NCI-H446 (cell line): Measurements from ENCODE around the gene HOXA6.
A peak's percentile ranks its signal among the peaks of the same experiment; 100 is the strongest.

Experiments
- DNase-seq, 2 experiments: peaks; one replicate each; lab custom pipeline; 2025; lab: John Stamatoyannopoulos, UW

The HOXA6 gene

DNA sequence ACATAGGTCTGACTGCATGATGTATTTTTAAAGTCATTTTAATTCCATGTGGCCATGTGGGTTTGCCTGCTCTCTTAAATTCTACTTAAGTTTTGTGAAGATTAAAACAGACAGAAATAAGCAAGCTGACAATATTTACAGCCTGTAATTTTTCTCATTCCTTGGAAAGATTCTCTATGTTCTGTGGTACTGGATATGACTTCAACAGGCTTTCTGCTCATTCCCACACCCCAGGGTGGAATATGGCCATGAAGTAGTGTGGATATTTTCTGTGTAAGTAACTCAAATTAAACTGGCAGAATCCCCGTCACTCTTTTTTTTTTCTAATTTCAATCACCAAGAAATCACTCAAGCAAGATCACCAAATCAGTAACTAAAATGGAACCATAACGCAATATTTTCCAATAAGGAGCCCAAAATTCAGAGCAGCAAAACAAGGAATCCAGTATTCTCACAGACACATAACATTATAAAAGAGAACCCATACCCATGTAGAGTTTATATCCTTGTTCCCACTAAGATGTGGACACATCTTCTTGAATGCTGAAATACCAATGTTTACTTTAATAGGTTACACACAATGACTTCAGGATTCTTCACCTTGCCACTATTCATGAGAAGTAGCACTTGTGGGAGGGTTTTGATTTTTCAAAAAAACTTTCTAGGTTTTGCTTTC, 9.8 kb downstream of the HOXA6 start:
- DNase-seq = no peak

- no peak for DNase-seq
Measured at GRCh38 chr7:27134392-27134791, 13.2 kb downstream of the HOXA6 start.

DNA sequence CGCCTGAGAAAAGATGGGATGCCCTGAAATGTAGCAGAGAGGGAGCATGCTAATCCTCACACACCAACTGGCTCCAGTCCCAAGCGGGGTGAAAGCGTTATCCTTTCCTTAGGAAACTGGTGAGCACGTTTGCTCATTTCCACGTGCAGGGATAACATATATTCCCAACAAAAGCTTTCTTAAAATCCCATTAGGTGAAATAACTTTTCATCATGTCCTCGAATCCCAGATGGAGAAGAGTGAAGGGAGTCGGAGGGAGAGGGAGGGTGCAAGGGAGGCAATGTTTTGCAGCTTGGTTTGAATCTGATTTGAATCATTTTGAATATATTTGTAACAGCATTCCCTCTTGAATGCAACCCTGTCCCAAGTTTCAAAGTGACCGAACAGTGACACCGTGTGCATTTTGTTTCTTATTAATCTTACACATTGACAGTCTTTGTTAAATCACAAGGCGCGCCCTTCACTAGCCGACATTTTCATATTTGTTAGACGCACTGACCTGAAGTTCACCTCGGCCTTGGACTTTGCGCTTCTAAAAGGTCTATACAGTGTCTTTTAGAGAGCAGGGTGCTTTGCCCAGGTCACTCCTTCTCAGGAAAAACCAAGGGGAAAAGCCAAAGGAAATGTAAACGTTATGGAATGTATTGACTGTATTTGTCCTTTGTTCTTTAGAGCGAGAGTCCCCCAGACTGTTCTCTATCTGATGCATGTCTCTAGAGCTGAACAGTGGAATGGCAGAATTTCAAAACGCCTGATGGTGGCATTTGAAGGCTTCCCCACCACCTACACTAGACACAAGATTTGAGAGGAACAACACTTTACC, 14.0 kb downstream of the HOXA6 start:
- no peak for DNase-seq

DNA sequence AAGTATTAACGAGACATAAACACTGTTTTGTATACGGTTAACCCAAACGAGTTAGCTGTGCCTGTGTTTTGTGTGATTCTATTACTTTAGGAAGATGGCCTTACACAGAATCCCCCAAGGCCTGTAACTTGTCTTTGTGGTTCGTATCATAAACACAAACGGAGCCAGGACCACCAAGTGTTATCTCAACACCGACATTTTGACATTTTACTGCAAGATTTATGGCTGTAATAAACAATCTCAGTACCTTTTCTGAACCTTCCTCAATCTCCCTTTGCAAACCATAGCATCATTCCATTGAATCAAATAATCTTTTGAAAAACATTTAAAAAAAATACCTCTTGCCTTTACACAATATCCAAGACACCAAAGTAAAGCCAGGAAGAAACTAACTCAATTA, 14.6 kb downstream of the HOXA6 start:
- DNase-seq = no peak

DNA sequence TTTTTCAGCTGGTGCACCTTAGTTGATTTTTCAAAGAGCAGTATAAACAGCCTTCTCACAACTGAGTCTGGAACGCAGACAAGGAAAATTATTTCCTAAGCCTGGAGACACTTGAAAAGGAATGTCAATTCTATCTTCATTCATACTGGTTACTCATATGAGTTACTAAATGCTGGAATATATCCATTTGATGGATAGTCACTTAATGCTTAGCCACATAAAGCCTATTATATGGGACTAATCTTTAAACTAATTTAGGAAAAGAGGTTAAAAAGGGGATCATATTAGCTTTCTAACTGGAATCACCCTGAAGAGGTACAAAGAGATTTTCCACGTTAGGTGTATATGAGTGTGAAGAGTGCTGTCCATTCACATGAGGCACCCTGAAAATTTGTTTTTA, 15.4 kb downstream of the HOXA6 start:
- no peak for DNase-seq

- no peak for DNase-seq
Measured at GRCh38 chr7:27131390-27131819, 16.2 kb downstream of the HOXA6 start.

GRCh38 chr7:27130540-27131389, 16.8 kb downstream of the HOXA6 start, which contains the start of gene HOXA4:
Gene HOXA4, minus strand, starts transcription at chr7:27130757. Its CDS starts 24 bp downstream, at chr7:27130733.
- peak in 1 of 2 experiments; percentile 33 for DNase-seq

- DNase-seq = no peak
Measured at GRCh38 chr7:27129729-27130539, 17.6 kb downstream of the HOXA6 start.

- DNase-seq = no peak
Measured at GRCh38 chr7:27128776-27129728, 18.5 kb downstream of the HOXA6 start.

- DNase-seq = no peak
Measured at GRCh38 chr7:27128034-27128433, 19.5 kb downstream of the HOXA6 start.

GRCh38 chr7:27126596-27127327, 20.8 kb downstream of the HOXA6 start:
- DNase-seq = no peak

DNA sequence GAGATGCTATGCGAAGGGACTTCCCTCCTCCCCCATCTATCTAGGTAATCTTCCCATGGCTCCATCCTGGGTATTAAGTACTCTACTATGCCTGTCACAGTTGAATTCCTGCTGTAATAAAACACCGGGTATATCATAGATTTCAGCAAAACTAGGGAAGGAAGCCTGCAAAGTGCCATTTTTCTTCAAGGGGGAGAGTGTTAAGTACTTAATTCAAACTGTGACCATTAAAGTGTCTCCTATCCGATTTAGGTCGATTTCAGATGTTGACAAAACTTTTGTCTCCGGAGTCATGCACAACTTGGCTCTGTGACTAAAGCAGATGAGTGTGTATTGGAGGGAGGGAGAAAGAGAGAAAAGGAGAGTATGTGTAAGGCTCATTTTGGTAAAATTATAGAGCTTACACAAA, 21.6 kb downstream of the HOXA6 start:
- no peak for DNase-seq

DNA sequence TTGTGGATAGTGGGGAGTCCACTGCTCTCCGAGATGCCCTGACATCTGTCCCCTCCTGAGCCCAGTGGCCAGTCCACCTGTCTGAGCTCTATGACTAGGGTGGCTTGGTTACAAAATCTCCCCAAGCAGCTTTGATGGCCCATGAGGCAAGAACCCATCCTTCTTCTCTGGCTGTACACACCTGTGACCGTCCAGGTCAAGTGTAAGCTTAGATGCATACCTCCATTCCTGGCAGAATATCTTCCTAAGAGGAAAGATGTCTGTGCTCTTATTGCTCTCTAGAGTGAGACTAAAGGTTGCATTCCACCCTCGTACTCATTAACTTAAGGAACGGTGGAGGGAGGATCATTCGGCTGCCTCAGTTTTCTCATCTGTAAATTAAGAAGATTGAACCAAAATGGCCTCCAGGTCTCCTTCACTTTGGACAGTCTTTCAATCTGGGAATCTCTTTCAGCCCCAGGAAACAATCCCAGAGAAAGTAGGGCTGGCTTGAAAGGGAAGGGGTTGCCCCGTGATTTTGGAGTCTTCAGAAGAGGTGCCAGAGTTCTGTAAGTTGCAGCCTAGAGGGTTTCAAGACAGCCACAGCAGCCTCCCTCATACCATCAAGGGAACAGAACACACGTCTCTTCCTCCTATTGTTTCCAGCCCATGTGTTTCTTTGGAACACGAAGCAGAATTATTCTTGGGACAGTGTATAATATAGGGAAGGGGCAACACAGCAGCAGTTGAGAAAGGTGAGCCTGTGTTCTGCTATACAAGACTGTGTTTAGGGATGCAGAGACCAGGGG, 22.5 kb downstream of the HOXA6 start:
- no peak for DNase-seq

DNA sequence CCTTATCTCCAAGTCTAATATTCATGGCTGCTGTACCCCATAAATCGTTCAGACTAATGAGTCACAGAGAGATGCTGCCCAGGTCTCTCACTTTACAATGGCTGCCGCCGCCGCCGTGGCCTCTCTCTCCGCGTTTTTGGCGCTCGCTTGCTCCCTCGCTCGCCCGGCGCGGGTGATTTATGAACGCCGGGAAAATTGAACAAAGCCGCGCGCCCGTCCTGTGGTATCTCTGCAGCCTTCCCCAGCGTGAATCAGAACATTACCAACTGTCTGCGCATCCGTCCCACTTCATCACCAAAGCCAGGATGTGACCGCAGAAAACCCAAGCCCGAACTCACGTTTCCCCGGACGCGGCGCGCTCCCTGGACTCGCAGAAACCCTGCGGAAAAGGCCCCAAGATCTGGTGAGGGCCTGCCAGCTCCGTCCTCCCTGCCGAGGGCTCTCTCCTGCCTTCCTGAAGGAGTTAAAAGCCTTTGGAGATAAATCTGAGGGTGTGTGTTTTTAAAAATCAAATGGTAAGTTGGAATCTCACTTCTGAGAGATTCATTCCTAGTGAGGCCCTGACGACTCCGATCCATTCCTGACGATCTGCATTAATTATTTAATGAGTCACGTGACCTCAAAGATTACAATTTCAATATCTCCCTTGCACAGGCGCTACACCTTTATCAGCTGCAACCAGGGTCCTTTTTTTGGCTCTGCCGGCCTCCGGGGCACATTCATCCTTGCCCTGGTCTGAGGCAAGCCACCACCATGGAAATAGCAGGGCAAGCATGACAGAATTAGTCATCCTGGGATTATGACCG, 23.3 kb downstream of the HOXA6 start:
- DNase-seq = no peak

DNA sequence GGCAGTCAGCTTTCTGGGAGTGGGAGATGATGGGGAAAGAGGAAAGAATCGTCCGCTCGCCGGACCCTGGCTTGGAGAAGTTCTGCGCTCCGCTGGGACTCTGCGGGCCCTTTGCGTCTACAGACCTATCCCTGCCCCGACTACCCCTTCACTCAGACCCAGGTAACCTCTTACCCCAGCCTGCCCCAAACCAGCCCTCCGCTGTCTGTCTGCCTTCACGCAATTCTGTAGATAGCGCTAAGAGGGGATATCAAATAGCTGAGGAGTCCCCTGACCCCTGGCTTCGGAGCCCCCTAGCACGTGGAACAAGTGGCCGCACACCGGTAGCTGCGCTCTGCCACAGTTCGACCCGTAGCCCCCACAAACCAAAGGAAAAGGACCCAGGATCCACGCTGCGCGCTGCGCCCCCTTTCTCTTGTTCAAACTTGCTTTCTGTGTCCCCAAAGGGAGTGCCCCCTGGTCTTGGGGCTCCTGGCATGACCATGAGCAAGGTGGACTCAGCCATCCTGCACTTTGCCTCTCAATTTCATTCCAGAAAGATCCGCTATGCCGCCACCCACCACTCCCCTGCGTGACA, 24.0 kb downstream of the HOXA6 start:
- no peak for DNase-seq

DNA sequence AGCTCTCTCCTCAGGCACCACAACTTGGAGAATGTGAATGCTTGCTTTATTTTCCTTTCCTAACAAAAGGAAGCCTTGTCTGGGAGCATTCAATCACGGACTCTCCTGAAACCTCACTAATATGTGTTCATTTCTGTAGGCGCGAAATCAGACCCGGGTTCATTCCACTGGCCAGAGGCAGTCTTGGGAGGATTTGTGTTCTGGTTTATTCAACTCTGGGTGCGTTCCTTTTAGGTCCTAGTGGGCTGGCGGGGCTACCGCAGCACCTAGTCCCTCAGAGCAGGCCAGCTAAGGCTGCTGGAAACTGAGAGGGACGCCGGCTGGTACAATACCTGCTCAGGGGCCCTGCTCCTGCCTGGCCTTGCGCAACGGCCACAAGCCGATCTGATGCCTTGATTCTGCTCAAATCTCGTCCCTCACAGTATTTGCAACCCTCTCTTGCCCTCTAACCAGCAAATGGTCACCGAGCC, 24.5 kb downstream of the HOXA6 start:
- no peak for DNase-seq

DNA sequence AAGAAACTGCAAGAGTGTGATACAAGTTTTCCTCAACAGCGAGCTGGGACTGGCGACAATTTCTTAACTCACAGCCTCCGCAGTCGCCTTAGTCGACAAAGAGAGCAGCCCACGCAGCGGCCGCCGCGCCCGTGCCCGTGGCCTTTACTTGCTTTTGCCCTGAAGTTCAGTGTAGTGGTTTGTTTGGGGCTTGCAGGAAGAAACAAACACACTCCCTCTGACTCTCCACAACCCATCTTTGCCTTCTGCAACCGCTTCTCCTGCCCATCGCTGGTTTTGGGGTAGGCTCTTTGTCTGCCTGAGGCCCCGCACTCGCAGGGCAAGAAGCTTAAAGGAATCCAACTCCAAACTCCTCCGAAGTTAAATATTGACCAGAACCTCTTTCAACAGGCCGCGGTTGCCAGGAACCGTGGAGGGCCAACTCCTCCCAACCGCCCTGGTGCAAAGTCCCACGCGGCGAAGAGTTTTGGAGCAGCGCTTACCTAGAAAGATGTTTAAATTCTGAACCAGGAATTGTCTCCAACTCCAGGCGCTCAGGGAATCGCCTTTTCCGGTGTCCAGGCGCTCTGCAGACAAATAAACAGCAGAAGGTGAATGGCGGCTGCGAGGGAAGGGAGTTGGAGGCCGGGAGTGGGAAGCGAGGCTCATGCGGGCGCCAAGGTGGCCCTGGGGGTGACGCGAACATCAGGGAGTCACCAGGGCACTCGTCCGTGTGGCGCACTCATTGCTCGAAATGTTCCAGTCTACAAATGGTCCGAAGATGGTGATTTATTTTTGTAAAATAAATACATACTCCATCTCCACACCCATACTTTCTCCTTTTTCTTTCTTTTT, 25.3 kb downstream of the HOXA6 start:
- DNase-seq = no peak
